ENCODE data around the gene COTL1.

COTL1 gene

GRCh38 chr16:84594725-84595038 lies 23.2 kb downstream of the COTL1 start:
- no peak for DNase-seq

- peak; percentile 79 for DNase-seq
Measured at GRCh38 chr16:84593825-84594724, 23.8 kb downstream of the COTL1 start.

GRCh38 chr16:84592718-84593117 lies 25.2 kb downstream of the COTL1 start:
- no peak for DNase-seq

GRCh38 chr16:84589975-84590719 lies 27.7 kb downstream of the COTL1 start:
- DNase-seq, result no peak

GRCh38 chr16:84588991-84589390 lies 28.9 kb downstream of the COTL1 start:
- no peak for DNase-seq

- no peak for DNase-seq
Measured at GRCh38 chr16:84585886-84586285, 32.0 kb downstream of the COTL1 start.

- no peak for DNase-seq
Measured at GRCh38 chr16:84585467-84585866, 32.4 kb downstream of the COTL1 start.

GRCh38 chr16:84584678-84585077 lies 33.2 kb downstream of the COTL1 start:
- DNase-seq, result no peak

GRCh38 chr16:84583995-84584394 lies 33.9 kb downstream of the COTL1 start:
- no peak for DNase-seq

GRCh38 chr16:84582958-84583516 lies 34.8 kb downstream of the COTL1 start:
- DNase-seq, result no peak

- DNase-seq, result no peak
Measured at GRCh38 chr16:84581158-84581557, 36.7 kb downstream of the COTL1 start.

GRCh38 chr16:84579936-84580335 lies 37.9 kb downstream of the COTL1 start:
- no peak for DNase-seq

GRCh38 chr16:84578538-84579126 lies 39.2 kb downstream of the COTL1 start:
- DNase-seq, result no peak

GRCh38 chr16:84577034-84577803 lies 40.7 kb downstream of the COTL1 start:
- no peak for DNase-seq

- no peak for DNase-seq
Measured at GRCh38 chr16:84575914-84576313, 42.0 kb downstream of the COTL1 start.

- DNase-seq, result no peak
Measured at GRCh38 chr16:84574191-84574590, 43.7 kb downstream of the COTL1 start.

GRCh38 chr16:84572096-84572495 lies 45.8 kb downstream of the COTL1 start:
- DNase-seq, result no peak

GRCh38 chr16:84571506-84571905 lies 46.4 kb downstream of the COTL1 start:
- DNase-seq, result no peak

- no peak for DNase-seq
Measured at GRCh38 chr16:84570739-84571403, 47.0 kb downstream of the COTL1 start.

GRCh38 chr16:84569382-84569987 lies 48.4 kb downstream of the COTL1 start:
- no peak for DNase-seq

- no peak for DNase-seq
Measured at GRCh38 chr16:84568066-84568465, 49.8 kb downstream of the COTL1 start.
